ACC112 (cell line): Measurements from ENCODE around the gene PRAMEF5.
"Not testable (repeated sequence)": the region's sequence is repeated elsewhere in the genome, so short reads cannot be mapped to it uniquely, and the experiment has no call there.

Experiments
- H2AFZ ChIP-seq: fragments of 200-600 bp; sonication (generic); one replicate; pipeline ENCODE4 v1.6.0; 2017; ENCODE audit warnings: antibody characterized with exemption, low read length; ENCODE audit not compliant: unreplicated experiment
- H3K27ac ChIP-seq: fragments of 200-600 bp; sonication (generic); 2 replicates; pipeline ENCODE4 v1.5.1; 2014; ENCODE audit warnings: low read depth, mild to moderate bottlenecking, antibody characterized with exemption, low read length, moderate library complexity
- H3K27me3 ChIP-seq: fragments of 200-600 bp; sonication (generic); 2 replicates; pipeline ENCODE4 v1.6.1; 2014; ENCODE audit warnings: mild to moderate bottlenecking, antibody characterized with exemption, low read length, moderate library complexity, mixed read lengths; ENCODE audit not compliant: insufficient read depth
- H3K36me3 ChIP-seq: fragments of 200-600 bp; sonication (generic); 2 replicates; pipeline ENCODE4 v1.6.1; 2016; ENCODE audit warnings: mild to moderate bottlenecking, antibody characterized with exemption, low read length, moderate library complexity, mixed read lengths; ENCODE audit not compliant: insufficient read depth
- H3K4me1 ChIP-seq: fragments of 200-600 bp; sonication (generic); one replicate; pipeline ENCODE4 v1.6.1; 2016; ENCODE audit warnings: low read length, mixed read lengths; ENCODE audit not compliant: insufficient read depth, unreplicated experiment, control insufficient read depth
- H3K4me3 ChIP-seq: fragments of 200-600 bp; sonication (generic); 2 replicates; pipeline ENCODE4 v1.5.1; 2014; ENCODE audit warnings: mild to moderate bottlenecking, low read depth, low read length
- H3K79me2 ChIP-seq: fragments of 200-600 bp; sonication (generic); one replicate; pipeline ENCODE4 v1.6.0; 2016; ENCODE audit warnings: low read length; ENCODE audit not compliant: control insufficient read depth, unreplicated experiment, insufficient read depth

Gene PRAMEF5

GRCh38 chr1:13231061-13231750, 22.8 kb upstream of the PRAMEF5 start:
- not testable (repeated sequence) for H3K4me3 ChIP-seq, H2AFZ ChIP-seq, H3K36me3 ChIP-seq, H3K27ac ChIP-seq, H3K79me2 ChIP-seq, H3K4me1 ChIP-seq, H3K27me3 ChIP-seq

GRCh38 chr1:13232056-13232455, 21.9 kb upstream of the PRAMEF5 start:
- not testable (repeated sequence) for H3K27me3 ChIP-seq, H3K4me1 ChIP-seq, H3K36me3 ChIP-seq, H3K27ac ChIP-seq, H3K79me2 ChIP-seq, H3K4me3 ChIP-seq, H2AFZ ChIP-seq

GRCh38 chr1:13234057-13234456, 19.9 kb upstream of the PRAMEF5 start:
- not testable (repeated sequence) for H3K4me1 ChIP-seq, H3K4me3 ChIP-seq, H2AFZ ChIP-seq, H3K36me3 ChIP-seq, H3K27me3 ChIP-seq, H3K27ac ChIP-seq, H3K79me2 ChIP-seq

- not testable (repeated sequence) for H3K36me3 ChIP-seq, H3K4me1 ChIP-seq, H3K27ac ChIP-seq, H3K4me3 ChIP-seq, H3K27me3 ChIP-seq, H3K79me2 ChIP-seq, H2AFZ ChIP-seq
These were observed 16.4 kb upstream of the PRAMEF5 start for GRCh38 chr1:13237572-13237971.

- H3K4me1 ChIP-seq, H3K4me3 ChIP-seq, H3K27me3 ChIP-seq, H3K36me3 ChIP-seq, H3K27ac ChIP-seq, H3K79me2 ChIP-seq, H2AFZ ChIP-seq: not testable (repeated sequence)
These were observed 14.4 kb upstream of the PRAMEF5 start for GRCh38 chr1:13239633-13240032.

GRCh38 chr1:13243536-13244263, 10.3 kb upstream of the PRAMEF5 start:
- not testable (repeated sequence) for H3K27ac ChIP-seq, H2AFZ ChIP-seq, H3K36me3 ChIP-seq

GRCh38 chr1:13245841-13246553, 8.0 kb upstream of the PRAMEF5 start:
- not testable (repeated sequence) for H3K27me3 ChIP-seq, H3K4me3 ChIP-seq, H3K36me3 ChIP-seq, H3K4me1 ChIP-seq, H3K27ac ChIP-seq, H2AFZ ChIP-seq, H3K79me2 ChIP-seq

More at GRCh38 chr1:13243536-13244263, 10.3 kb upstream of the PRAMEF5 start:
- not testable (repeated sequence) for H3K4me3 ChIP-seq, H3K4me1 ChIP-seq, H3K27me3 ChIP-seq, H3K79me2 ChIP-seq

- not testable (repeated sequence) for H3K4me1 ChIP-seq, H3K36me3 ChIP-seq
These were observed 7.5 kb upstream of the PRAMEF5 start for GRCh38 chr1:13246554-13246871.

GRCh38 chr1:13247122-13247521, 6.9 kb upstream of the PRAMEF5 start:
- H3K27ac ChIP-seq, H3K36me3 ChIP-seq, H3K4me3 ChIP-seq, H3K79me2 ChIP-seq, H3K4me1 ChIP-seq, H3K27me3 ChIP-seq, H2AFZ ChIP-seq: not testable (repeated sequence)

More at GRCh38 chr1:13246554-13246871, 7.5 kb upstream of the PRAMEF5 start:
- not testable (repeated sequence) for H3K27ac ChIP-seq, H3K4me3 ChIP-seq, H3K27me3 ChIP-seq, H2AFZ ChIP-seq, H3K79me2 ChIP-seq

GRCh38 chr1:13265124-13265523, 11.1 kb downstream of the PRAMEF5 start:
- H3K4me3 ChIP-seq, H3K27ac ChIP-seq, H3K36me3 ChIP-seq, H3K79me2 ChIP-seq, H3K4me1 ChIP-seq, H3K27me3 ChIP-seq, H2AFZ ChIP-seq: not testable (repeated sequence)

GRCh38 chr1:13277016-13277415, 23.0 kb downstream of the PRAMEF5 start:
- H3K4me3 ChIP-seq, H3K36me3 ChIP-seq, H3K79me2 ChIP-seq, H3K27me3 ChIP-seq, H3K4me1 ChIP-seq, H2AFZ ChIP-seq, H3K27ac ChIP-seq: not testable (repeated sequence)
